Measurements from ENCODE around the gene BSG. TPM values are rescaled to one million over a fixed set of nuclear protein-coding genes. Genes with fewer than 3 reads are reported as not detected.

Gene BSG
- total RNA-seq, 1 experiment from 2014 or later: 758 TPM

- TF ChIP-seq, protein P1, sequence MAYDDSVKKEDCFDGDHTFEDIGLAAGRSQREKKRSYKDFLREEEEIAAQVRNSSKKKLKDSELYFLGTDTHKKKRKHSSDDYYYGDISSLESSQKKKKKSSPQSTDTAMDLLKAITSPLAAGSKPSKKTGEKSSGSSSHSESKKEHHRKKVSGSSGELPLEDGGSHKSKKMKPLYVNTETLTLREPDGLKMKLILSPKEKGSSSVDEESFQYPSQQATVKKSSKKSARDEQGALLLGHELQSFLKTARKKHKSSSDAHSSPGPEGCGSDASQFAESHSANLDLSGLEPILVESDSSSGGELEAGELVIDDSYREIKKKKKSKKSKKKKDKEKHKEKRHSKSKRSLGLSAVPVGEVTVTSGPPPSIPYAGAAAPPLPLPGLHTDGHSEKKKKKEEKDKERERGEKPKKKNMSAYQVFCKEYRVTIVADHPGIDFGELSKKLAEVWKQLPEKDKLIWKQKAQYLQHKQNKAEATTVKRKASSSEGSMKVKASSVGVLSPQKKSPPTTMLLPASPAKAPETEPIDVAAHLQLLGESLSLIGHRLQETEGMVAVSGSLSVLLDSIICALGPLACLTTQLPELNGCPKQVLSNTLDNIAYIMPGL (CRISPR knock-in tag; IDR thresholded peaks at IDR 0.05): no peak
- TF ChIP-seq, protein P2, sequence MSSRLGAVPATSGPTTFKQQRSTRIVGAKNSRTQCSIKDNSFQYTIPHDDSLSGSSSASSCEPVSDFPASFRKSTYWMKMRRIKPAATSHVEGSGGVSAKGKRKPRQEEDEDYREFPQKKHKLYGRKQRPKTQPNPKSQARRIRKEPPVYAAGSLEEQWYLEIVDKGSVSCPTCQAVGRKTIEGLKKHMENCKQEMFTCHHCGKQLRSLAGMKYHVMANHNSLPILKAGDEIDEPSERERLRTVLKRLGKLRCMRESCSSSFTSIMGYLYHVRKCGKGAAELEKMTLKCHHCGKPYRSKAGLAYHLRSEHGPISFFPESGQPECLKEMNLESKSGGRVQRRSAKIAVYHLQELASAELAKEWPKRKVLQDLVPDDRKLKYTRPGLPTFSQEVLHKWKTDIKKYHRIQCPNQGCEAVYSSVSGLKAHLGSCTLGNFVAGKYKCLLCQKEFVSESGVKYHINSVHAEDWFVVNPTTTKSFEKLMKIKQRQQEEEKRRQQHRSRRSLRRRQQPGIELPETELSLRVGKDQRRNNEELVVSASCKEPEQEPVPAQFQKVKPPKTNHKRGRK (CRISPR knock-in tag; IDR thresholded peaks at IDR 0.05; ENCODE audit: borderline replicate concordance): no peak
- TF ChIP-seq AR (CRISPR knock-in tag; IDR thresholded peaks at IDR 0.05): no peak
- no peak for TF ChIP-seq CREB1 (CRISPR knock-in tag; IDR thresholded peaks at IDR 0.05)
- no peak for TF ChIP-seq ZNF121 (CRISPR knock-in tag; IDR thresholded peaks at IDR 0.05)
- TF ChIP-seq NFE2L1 (CRISPR knock-in tag; IDR thresholded peaks at IDR 0.05): no peak
- no peak for TF ChIP-seq ZNF671 (CRISPR knock-in tag; IDR thresholded peaks at IDR 0.05)
Measured at GRCh38 chr19:558770-559439, 13.5 kb upstream of the BSG start (continued).

GRCh38 chr19:560121-560520 lies 12.3 kb upstream of the BSG start:
- H3K27me3 Mint-ChIP-seq (ENCODE audit: low read depth): peaks cover 14% of the 10 kb centered on the region
- H3K4me3 Mint-ChIP-seq: no peak overlapping the region
- H3K9me3 Mint-ChIP-seq: peaks cover 7% of the 10 kb centered on the region
- ChIA-PET POLR2A (no interaction called here), CTCF (interaction anchor here (1.0 kb wide), 1 partner anchor 54 kb away, joined by 3 read pairs; no protein-coding TSS in a partner anchor)
- no peak overlapping the region for H3K27ac Mint-ChIP-seq
- peaks cover 7% of the 10 kb centered on the region for H3K36me3 Mint-ChIP-seq
- peaks cover 7% of the 10 kb centered on the region for H3K4me1 Mint-ChIP-seq
- TF ChIP-seq, protein P2 (CRISPR knock-in tag; IDR thresholded peaks at IDR 0.05; ENCODE audit: borderline replicate concordance): no peak
- TF ChIP-seq, protein P3, sequence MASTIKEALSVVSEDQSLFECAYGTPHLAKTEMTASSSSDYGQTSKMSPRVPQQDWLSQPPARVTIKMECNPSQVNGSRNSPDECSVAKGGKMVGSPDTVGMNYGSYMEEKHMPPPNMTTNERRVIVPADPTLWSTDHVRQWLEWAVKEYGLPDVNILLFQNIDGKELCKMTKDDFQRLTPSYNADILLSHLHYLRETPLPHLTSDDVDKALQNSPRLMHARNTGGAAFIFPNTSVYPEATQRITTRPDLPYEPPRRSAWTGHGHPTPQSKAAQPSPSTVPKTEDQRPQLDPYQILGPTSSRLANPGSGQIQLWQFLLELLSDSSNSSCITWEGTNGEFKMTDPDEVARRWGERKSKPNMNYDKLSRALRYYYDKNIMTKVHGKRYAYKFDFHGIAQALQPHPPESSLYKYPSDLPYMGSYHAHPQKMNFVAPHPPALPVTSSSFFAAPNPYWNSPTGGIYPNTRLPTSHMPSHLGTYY (CRISPR knock-in tag; IDR thresholded peaks at IDR 0.05): no peak
- TF ChIP-seq IRF2 (CRISPR knock-in tag; IDR thresholded peaks at IDR 0.05; ENCODE audit: borderline replicate concordance, low read depth) (no peak), PRDM15 (CRISPR knock-in tag; IDR thresholded peaks at IDR 0.05) (no peak), SMAD3 (CRISPR knock-in tag; IDR thresholded peaks at IDR 0.05; ENCODE audit: borderline replicate concordance) (no peak), EMX1 (CRISPR knock-in tag; IDR thresholded peaks at IDR 0.05) (no peak), GTF2I (CRISPR knock-in tag; conservative IDR thresholded peaks at IDR 0.05) (no peak), TEAD4 (CRISPR knock-in tag; IDR thresholded peaks at IDR 0.05) (no peak)
- TF ChIP-seq, protein P4, sequence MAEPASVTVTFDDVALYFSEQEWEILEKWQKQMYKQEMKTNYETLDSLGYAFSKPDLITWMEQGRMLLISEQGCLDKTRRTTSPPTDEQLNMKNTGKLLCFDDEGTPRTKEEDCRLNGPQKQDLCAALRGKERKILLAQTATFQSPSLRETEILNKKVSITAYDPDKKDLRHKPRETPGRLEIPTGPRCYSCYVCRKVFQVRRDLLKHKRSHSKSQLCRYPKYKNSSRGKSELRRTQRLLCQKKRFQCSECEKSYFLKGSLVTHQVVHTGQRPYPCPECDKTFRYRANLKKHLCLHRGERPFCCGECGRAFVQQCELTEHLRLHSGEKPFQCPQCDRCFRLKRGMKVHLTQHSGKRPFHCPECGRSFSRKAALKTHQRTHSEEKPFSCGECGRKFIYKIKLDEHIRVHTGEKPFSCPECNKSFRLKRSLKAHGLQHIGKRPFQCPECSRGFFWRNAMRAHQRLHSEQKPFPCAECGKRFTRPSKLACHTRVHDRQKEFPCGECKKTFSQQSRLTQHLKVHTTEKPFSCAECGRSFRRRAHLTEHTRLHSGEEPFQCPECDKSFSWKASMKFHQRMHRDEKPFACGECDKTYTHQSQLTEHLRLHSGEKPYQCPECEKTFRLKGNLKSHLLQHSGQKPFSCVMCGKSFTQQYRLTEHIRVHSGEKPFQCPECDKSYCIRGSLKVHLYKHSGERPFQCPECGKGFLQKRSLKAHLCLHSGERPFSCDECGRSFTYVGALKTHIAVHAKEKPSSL (CRISPR knock-in tag; conservative IDR thresholded peaks at IDR 0.05): no peak
- ATAC-seq (no peak), DNase-seq (ENCODE audit: low spot score) (no peak)

Data from WTC11 (cell line).